GM15510 (cell line): Measurements from ENCODE around the gene RASGRF2.

Experiments
- POLR2A ChIP-seq: IDR thresholded peaks from 3 replicates; pipeline ENCODE4 v1.6.1; 2011; ENCODE audit warnings: borderline replicate concordance; ENCODE audit not compliant: insufficient read length; ENCODE audit errors: extremely low read depth

Gene RASGRF2

DNA sequence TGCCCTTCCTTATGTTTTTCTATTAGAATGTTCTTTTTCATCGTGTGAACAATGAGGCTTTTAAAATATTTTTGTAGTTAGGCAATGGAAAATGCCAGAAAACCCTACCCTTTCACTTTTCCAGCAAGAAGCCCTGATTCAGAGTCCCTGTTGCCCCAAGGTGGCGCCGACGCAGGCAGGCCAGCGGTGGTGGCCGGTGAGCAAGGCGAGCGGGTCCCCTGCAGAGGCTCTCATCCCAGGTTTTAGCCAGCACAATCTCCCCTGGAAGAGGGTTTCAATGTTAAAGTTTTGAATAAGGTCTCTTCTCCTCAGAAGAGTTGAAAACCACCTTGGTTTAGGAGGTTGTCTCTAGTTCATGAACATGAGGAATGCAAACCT is 232.2 kb downstream of the RASGRF2 start:
- TF ChIP-seq POLR2A: no peak

DNA sequence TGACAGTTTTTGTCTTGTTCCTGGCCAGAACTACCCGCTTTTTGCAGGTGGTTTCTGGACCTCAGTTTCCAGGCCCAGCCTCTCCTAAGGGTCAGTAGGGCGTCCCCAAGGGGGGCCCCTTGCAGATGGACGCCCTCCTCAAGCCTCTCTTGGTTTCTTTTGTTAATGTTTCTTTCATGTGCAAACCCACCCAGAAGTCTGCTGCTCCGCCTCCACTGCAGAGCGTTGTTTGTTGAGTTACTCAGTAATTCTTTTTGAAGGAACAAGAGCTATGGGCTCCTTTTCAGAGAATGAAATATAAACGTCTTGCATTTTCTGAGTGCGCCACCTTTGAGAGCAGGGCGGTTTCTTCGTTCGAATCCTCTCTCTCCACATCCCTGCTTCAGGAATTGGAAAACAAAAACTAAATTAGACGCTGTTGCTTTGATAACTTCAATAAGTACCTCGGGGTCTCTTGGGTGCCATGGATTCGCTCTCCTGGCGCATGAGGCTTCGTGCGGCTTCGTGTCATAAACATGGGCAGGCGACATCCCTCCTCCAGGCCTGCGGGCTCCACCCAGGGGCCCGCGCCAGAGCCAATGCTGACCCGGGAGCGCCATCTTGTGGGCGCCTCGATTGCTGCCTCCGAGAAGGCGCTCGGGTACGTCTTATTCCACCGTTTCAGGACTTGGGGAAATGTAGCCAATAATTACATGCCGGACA is 234.6 kb downstream of the RASGRF2 start:
- no peak for TF ChIP-seq POLR2A

DNA sequence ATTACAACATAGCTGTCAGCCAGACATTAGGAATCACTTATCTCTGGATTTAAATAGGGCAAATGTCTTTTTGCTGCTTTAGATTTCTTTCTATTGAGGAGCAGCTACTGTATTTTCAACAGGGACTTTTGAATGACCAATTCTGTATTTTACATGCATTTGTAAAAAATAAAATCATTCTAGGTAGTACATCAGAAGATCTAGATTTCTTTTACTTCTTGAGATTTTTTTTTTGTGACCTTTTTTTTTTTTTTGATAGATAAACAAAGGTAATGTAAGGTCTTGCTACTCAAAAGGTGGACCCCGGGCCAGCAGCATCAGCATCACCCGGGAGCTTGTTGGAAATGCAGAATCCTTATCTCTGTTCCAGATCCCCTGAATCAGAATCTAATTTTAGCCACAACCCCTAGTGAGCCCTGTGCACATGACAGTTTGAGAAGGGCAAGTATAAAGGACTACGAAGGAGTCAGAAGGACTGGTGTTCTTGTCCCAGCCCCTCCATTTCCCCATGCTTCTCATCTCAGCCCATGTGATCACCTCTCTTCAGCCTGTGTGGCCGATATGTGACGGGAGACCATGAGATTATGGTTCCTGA is 235.3 kb downstream of the RASGRF2 start:
- no peak for TF ChIP-seq POLR2A

GRCh38 chr5:81202655-81203054 is 242.5 kb downstream of the RASGRF2 start:
- TF ChIP-seq POLR2A: no peak

DNA sequence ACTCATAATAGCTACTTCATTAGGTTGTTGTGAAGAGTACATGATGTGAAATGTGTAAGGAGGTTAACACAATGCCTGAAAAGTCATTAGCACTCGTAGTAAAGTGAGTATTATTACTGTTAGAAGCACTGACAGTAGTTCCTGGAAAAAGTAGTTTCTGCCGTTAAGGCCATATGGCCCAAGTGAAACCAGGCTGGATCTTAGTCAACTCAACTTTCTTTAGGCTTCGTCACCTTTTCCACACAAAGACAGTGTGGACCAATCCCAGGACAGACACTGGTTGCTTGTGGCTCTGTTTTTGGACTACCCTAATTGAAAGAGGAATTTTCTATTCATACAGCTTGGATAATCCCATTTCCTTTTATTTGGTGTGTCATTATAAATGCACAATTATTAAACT is 243.6 kb downstream of the RASGRF2 start:
- no peak for TF ChIP-seq POLR2A

- no peak for TF ChIP-seq POLR2A
These were observed 244.0 kb downstream of the RASGRF2 start for GRCh38 chr5:81204205-81204604.

- TF ChIP-seq POLR2A: no peak
These were observed 244.9 kb downstream of the RASGRF2 start for GRCh38 chr5:81205058-81205457.

DNA sequence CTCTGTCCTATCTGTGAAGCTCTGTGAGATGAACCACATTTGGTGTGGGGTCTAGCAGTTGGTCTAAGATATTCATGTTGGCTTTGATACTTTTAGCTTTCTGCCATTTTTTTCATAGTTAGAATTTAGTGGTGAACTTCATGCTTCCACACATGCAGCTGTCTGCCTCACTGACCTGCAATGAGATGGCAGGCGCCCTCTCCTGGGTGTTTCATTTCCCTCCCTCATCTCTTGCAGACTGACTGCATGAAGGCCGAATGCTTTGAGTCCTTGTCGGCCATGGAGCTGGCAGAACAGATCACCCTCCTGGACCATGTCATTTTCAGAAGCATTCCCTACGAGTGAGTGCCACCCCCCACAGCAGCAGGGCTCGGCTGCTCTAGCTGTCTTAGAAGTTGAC is 246.8 kb downstream of the RASGRF2 start:
- TF ChIP-seq POLR2A: no peak

DNA sequence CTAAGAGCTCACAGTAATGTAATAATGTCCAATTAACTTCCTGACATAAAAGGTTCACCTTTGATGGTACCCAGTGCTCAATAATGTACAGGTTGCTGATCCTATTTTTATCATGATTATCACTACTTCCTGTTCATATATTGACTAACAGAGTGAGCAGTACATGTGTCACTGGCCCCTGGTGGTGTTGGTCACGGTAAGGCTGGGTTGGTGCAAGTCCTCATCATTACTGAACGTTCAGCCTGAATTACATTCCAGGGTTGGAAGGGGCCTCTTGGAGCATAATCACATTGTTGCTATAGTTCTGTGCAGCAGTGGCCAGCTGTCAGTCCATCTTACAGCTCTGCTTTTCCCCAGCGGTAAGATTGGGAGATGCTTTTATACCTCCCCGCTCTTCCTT is 248.7 kb downstream of the RASGRF2 start:
- TF ChIP-seq POLR2A: no peak

GRCh38 chr5:81209386-81209785 is 249.2 kb downstream of the RASGRF2 start:
- no peak for TF ChIP-seq POLR2A

- no peak for TF ChIP-seq POLR2A
These were observed 249.8 kb downstream of the RASGRF2 start for GRCh38 chr5:81209869-81210493.

- TF ChIP-seq POLR2A: no peak
These were observed 252.1 kb downstream of the RASGRF2 start for GRCh38 chr5:81212211-81212751.

- no peak for TF ChIP-seq POLR2A
These were observed 252.9 kb downstream of the RASGRF2 start for GRCh38 chr5:81213070-81213469.

GRCh38 chr5:81214848-81215247 is 254.7 kb downstream of the RASGRF2 start:
- no peak for TF ChIP-seq POLR2A

DNA sequence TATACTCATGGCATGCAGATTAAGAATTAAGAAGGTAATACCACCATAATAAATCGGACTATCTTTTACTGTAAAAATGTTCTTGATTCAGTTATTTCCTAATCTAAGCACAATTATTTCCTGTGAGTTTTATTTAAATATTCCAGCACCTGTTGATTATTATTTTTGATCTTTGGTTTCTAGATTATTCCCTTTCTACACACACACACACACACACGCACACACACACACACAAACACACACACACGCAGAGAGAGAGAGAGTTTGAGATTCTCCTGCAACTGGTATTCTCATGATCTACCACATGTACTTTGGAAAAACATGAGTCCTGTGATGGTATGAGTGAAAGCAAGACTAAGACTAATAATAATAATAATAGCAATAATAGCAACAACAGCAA is 256.0 kb downstream of the RASGRF2 start:
- no peak for TF ChIP-seq POLR2A

DNA sequence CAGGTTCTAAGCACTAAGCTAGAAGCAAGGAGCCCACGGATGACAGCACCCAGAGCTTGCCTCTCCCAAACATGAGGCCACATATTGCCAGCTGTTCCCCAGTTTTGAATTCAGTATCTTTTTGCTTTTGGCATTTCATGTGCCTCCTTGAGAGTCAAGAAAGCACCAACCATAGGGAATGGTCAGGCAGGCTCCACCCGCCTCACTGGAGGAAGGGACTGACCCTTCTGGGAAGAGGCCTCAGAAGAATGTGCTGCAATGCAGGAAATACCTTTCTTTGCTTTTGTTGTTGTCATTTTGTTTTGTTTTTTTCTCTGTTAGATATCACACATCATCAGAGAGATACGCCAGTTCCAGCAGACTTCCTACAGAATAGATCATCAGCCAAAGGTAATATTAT is 259.2 kb downstream of the RASGRF2 start:
- no peak for TF ChIP-seq POLR2A
